Osteocyte (in vitro differentiated cells): Measurements from ENCODE around the gene ZNF438. TPM values are rescaled to one million over a fixed set of nuclear protein-coding genes. Genes with fewer than 3 reads are reported as not detected.

Experiments used
- DNase-seq: peaks from one replicate; pipeline ENCODE4 v3.0.0; 2021; ENCODE audit warnings: mixed read lengths; ENCODE audit not compliant: unreplicated experiment; ENCODE audit errors: extremely low spot score
- H3K27ac Mint-ChIP-seq: one replicate; pipeline ENCODE4 v1.8.0; 2021; ENCODE audit warnings: mild to moderate bottlenecking, mixed read lengths; ENCODE audit not compliant: unreplicated experiment
- H3K27me3 Mint-ChIP-seq: one replicate; pipeline ENCODE4 v1.8.0; 2021; ENCODE audit warnings: mixed read lengths; ENCODE audit not compliant: unreplicated experiment
- H3K36me3 Mint-ChIP-seq: one replicate; pipeline ENCODE4 v1.8.0; 2021; ENCODE audit warnings: mixed read lengths; ENCODE audit not compliant: unreplicated experiment
- H3K4me1 Mint-ChIP-seq: one replicate; pipeline ENCODE4 v1.8.0; 2021; ENCODE audit warnings: mixed read lengths; ENCODE audit not compliant: unreplicated experiment
- H3K4me3 Mint-ChIP-seq: one replicate; pipeline ENCODE4 v1.8.0; 2021; ENCODE audit warnings: mild to moderate bottlenecking, moderate library complexity, mixed read lengths; ENCODE audit not compliant: unreplicated experiment
- H3K9me3 Mint-ChIP-seq: one replicate; pipeline ENCODE4 v1.8.0; 2021; ENCODE audit warnings: mixed read lengths; ENCODE audit not compliant: unreplicated experiment
- total RNA-seq: library from RNA; stranded (reverse); gene quantifications from 2 replicates; pipeline ENCODE4 v1.2.1, GENCODE V29; 2021
- TF ChIP-seq, protein P1 (sequence below): fragments of 200-600 bp; sonication (generic); IDR thresholded peaks from 2 replicates; pipeline ENCODE4 v1.5.0; 2021; ENCODE audit warnings: antibody characterized with exemption, mild to moderate bottlenecking, moderate library complexity

The ZNF438 gene
- total RNA-seq, 1 donor from 2014 or later, result 4.8 TPM

DNA sequence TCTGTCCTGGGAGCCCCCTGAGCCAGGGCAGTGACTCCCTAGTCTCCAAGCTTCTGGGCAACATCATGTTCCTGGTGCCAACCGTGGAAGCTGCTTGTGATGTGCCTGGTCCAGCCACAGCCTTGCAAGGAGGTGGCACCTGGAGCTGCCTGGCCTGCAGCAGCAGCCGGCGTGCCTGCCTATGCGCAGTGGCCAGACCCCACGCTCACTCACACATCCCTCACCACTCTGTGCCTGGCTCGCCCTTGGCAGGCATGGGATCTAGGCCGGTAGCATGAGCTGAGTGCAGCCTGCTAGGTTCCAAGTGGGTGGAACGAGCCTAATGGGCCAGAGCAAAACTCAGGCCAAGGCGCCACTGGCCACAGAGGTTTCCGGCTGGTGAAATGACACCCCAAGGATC, 184.0 kb downstream of the ZNF438 start:
- TF ChIP-seq, protein P1, sequence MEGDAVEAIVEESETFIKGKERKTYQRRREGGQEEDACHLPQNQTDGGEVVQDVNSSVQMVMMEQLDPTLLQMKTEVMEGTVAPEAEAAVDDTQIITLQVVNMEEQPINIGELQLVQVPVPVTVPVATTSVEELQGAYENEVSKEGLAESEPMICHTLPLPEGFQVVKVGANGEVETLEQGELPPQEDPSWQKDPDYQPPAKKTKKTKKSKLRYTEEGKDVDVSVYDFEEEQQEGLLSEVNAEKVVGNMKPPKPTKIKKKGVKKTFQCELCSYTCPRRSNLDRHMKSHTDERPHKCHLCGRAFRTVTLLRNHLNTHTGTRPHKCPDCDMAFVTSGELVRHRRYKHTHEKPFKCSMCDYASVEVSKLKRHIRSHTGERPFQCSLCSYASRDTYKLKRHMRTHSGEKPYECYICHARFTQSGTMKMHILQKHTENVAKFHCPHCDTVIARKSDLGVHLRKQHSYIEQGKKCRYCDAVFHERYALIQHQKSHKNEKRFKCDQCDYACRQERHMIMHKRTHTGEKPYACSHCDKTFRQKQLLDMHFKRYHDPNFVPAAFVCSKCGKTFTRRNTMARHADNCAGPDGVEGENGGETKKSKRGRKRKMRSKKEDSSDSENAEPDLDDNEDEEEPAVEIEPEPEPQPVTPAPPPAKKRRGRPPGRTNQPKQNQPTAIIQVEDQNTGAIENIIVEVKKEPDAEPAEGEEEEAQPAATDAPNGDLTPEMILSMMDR, result no peak
- H3K4me3 Mint-ChIP-seq, result no peak overlapping the region
- peaks cover 24% of the 10 kb centered on the region for H3K36me3 Mint-ChIP-seq
- H3K27me3 Mint-ChIP-seq, result no peaks in the 10 kb centered on the region
- DNase-seq, result no peak
- no peaks in the 10 kb centered on the region for H3K9me3 Mint-ChIP-seq
- no peak overlapping the region for H3K27ac Mint-ChIP-seq
- H3K4me1 Mint-ChIP-seq, result no peaks in the 10 kb centered on the region

DNA sequence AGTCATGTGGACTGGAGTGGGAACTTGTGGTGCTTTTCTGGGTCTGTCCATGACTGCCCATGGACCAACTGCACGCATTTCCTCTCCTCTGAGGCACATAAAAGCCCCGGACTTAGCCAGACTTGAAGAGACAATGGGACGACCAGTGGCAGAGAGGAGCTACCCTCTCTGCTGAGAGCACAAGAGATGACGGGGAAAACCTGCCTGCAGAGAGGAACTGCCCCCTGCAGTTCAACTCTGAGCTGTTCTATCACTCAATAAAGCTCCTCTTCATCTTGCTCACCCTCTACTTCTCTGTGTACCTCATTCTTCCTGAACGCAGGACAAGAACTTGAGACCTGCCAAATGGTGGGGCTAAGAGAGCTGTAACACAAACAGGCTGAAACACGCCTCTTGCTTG, 184.5 kb downstream of the ZNF438 start:
- Mint-ChIP-seq H3K4me1 (no peaks in the 10 kb centered on the region), H3K27me3 (no peaks in the 10 kb centered on the region), H3K4me3 (no peak overlapping the region), H3K27ac (no peak overlapping the region), H3K9me3 (no peaks in the 10 kb centered on the region), H3K36me3 (peaks cover 24% of the 10 kb centered on the region)
- TF ChIP-seq, protein P1, result no peak
- DNase-seq, result no peak

DNA sequence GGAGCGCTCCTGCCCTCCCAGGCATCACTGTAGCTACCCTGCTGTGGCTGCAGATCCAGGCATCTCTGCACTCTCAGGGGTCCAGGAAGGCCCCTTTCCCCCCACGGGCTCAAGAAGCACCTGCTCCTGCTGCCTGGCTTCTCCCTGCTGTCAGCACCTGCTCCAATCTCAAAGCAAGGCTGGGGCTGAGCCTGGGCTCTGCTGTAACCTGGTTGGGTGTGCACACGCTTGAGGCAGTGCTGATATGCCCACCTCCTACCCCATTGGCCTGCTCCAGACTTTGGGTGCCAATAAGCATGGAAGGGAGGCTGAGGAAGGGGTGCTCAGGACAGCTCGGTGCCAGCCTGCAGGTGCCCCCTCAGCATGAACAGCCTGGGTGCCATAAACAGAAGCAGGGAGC, 185.0 kb downstream of the ZNF438 start:
- DNase-seq, result no peak
- H3K27ac Mint-ChIP-seq, result no peak overlapping the region
- H3K9me3 Mint-ChIP-seq, result no peaks in the 10 kb centered on the region
- H3K4me1 Mint-ChIP-seq, result no peaks in the 10 kb centered on the region
- TF ChIP-seq, protein P1, result no peak
- no peak overlapping the region for H3K4me3 Mint-ChIP-seq
- no peaks in the 10 kb centered on the region for H3K27me3 Mint-ChIP-seq
- H3K36me3 Mint-ChIP-seq, result peaks cover 24% of the 10 kb centered on the region

DNA sequence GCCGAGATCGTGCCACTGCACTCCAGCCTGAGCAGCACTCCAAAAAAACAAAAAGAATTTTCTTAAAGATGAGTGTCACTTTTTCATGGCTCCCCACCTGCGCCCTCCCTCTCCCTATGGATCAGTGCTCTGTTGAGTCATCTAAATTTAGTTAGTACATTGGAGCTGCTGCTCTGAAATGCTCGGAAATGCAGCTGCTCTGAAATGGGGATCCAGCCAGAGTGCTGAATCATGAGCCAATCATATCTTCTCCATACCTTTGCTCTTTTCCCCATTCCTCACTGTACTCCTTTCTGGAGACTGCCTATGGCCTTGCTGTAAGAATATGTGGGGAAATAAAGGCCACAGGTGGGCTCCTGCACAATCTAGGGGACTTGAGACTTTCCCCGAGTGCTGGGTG, 188.8 kb downstream of the ZNF438 start:
- Mint-ChIP-seq H3K36me3 (peaks cover 10% of the 10 kb centered on the region), H3K27me3 (no peaks in the 10 kb centered on the region)
- DNase-seq, result no peak

GRCh38 chr10:30842185-30842584, 189.5 kb downstream of the ZNF438 start:
- Mint-ChIP-seq H3K36me3 (peaks cover 10% of the 10 kb centered on the region), H3K27ac (no peak overlapping the region), H3K4me3 (no peak overlapping the region), H3K4me1 (no peaks in the 10 kb centered on the region), H3K9me3 (no peaks in the 10 kb centered on the region), H3K27me3 (no peaks in the 10 kb centered on the region)
- no peak for DNase-seq
- TF ChIP-seq, protein P1, result no peak

More for the DNA sequence above, 188.8 kb downstream of the ZNF438 start:
- Mint-ChIP-seq H3K4me1 (no peaks in the 10 kb centered on the region), H3K9me3 (no peaks in the 10 kb centered on the region), H3K4me3 (no peak overlapping the region), H3K27ac (no peak overlapping the region)
- TF ChIP-seq, protein P1, result no peak
